Neural crest cell (in vitro differentiated cells): ENCODE results near the gene PCDHB1. TPM values are rescaled to one million over a fixed set of nuclear protein-coding genes. Genes with fewer than 3 reads are reported as not detected.

ENCODE experiments used
- DNase-seq: peaks from one replicate; pipeline ENCODE4 v3.0.0; 2021; ENCODE audit warnings: low read depth, mixed read lengths, low spot score
- H3K27ac Mint-ChIP-seq: one replicate; pipeline ENCODE4 v1.8.0; 2021; ENCODE audit warnings: mild to moderate bottlenecking, mixed read lengths; ENCODE audit not compliant: unreplicated experiment
- H3K27me3 Mint-ChIP-seq: 2 replicates; pipeline ENCODE4 v1.8.0; 2021; ENCODE audit warnings: low read depth, mild to moderate bottlenecking, mixed read lengths
- H3K36me3 Mint-ChIP-seq: 2 replicates; pipeline ENCODE4 v1.8.0; 2021; ENCODE audit warnings: low read depth, mild to moderate bottlenecking, mixed read lengths
- H3K4me1 Mint-ChIP-seq: 2 replicates; pipeline ENCODE4 v1.8.0; 2021; ENCODE audit warnings: mixed read lengths
- H3K4me3 Mint-ChIP-seq: one replicate; pipeline ENCODE4 v1.8.0; 2021; ENCODE audit warnings: mild to moderate bottlenecking, mixed read lengths
- H3K9me3 Mint-ChIP-seq: 2 replicates; pipeline ENCODE4 v1.8.0; 2021; ENCODE audit warnings: mixed read lengths
- total RNA-seq: library from RNA; stranded (reverse); gene quantifications from 2 replicates; pipeline ENCODE4 v1.2.1, GENCODE V29; 2021
- TF ChIP-seq, protein P1 (sequence below): fragments of 200-600 bp; sonication (generic); conservative IDR thresholded peaks from 2 replicates; pipeline ENCODE4 v1.5.0; 2021; ENCODE audit warnings: antibody characterized with exemption, mild to moderate bottlenecking

PCDHB1 gene
- total RNA-seq, 1 donor from 2014 or later: 0.14 TPM

GRCh38 chr5:141003791-141004611 is 47.2 kb upstream of the PCDHB1 start:
- H3K4me3 Mint-ChIP-seq: peak overlapping the region; percentile 58
- H3K36me3 Mint-ChIP-seq: peaks cover 5% of the 10 kb centered on the region
- no peak overlapping the region for H3K27ac Mint-ChIP-seq
- H3K9me3 Mint-ChIP-seq: no peaks in the 10 kb centered on the region
- peaks cover 44% of the 10 kb centered on the region for H3K4me1 Mint-ChIP-seq
- no peaks in the 10 kb centered on the region for H3K27me3 Mint-ChIP-seq
- DNase-seq: no peak
- TF ChIP-seq, protein P1, sequence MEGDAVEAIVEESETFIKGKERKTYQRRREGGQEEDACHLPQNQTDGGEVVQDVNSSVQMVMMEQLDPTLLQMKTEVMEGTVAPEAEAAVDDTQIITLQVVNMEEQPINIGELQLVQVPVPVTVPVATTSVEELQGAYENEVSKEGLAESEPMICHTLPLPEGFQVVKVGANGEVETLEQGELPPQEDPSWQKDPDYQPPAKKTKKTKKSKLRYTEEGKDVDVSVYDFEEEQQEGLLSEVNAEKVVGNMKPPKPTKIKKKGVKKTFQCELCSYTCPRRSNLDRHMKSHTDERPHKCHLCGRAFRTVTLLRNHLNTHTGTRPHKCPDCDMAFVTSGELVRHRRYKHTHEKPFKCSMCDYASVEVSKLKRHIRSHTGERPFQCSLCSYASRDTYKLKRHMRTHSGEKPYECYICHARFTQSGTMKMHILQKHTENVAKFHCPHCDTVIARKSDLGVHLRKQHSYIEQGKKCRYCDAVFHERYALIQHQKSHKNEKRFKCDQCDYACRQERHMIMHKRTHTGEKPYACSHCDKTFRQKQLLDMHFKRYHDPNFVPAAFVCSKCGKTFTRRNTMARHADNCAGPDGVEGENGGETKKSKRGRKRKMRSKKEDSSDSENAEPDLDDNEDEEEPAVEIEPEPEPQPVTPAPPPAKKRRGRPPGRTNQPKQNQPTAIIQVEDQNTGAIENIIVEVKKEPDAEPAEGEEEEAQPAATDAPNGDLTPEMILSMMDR: no peak

DNA sequence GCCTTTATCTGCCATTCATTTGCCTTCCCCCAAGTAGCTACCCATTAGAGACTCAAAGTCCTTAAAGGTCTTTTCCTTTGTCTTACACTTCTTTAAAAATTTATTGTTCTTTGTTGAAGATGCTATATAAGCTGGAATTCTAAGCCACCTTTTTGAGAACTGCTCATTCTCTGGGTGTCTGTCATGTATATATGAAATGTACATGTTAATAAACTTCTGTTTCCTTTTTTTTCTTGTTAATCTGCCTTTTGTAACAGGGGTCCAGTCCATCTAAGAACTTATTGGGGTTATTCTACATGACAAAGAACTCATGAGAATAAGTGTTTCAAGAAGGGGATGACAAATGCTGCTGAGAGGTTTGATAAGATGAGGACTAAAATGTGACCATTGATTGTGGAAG is 43.4 kb upstream of the PCDHB1 start:
- Mint-ChIP-seq H3K4me1 (peaks cover 14% of the 10 kb centered on the region), H3K4me3 (peak overlapping the region; percentile 12), H3K27ac (no peak overlapping the region), H3K36me3 (peaks cover 15% of the 10 kb centered on the region), H3K9me3 (no peaks in the 10 kb centered on the region), H3K27me3 (no peaks in the 10 kb centered on the region)
- TF ChIP-seq, protein P1: no peak
- no peak for DNase-seq

- H3K27ac Mint-ChIP-seq: peak overlapping the region; percentile 86
- H3K27me3 Mint-ChIP-seq: no peaks in the 10 kb centered on the region
- no peak overlapping the region for H3K4me3 Mint-ChIP-seq
- H3K9me3 Mint-ChIP-seq: no peaks in the 10 kb centered on the region
- TF ChIP-seq, protein P1: no peak
- DNase-seq: no peak
- peaks cover 15% of the 10 kb centered on the region for H3K36me3 Mint-ChIP-seq
- H3K4me1 Mint-ChIP-seq: no peaks in the 10 kb centered on the region
Measured at GRCh38 chr5:141010047-141010793, 41.0 kb upstream of the PCDHB1 start.

- Mint-ChIP-seq H3K36me3 (no peaks in the 10 kb centered on the region), H3K4me1 (no peaks in the 10 kb centered on the region), H3K4me3 (no peak overlapping the region), H3K27ac (no peak overlapping the region), H3K9me3 (no peaks in the 10 kb centered on the region), H3K27me3 (no peaks in the 10 kb centered on the region)
- TF ChIP-seq, protein P1: no peak
- no peak for DNase-seq
Measured at GRCh38 chr5:141017943-141018342, 33.2 kb upstream of the PCDHB1 start.

GRCh38 chr5:141022384-141022783 is 28.8 kb upstream of the PCDHB1 start:
- no peaks in the 10 kb centered on the region for H3K27me3 Mint-ChIP-seq
- H3K36me3 Mint-ChIP-seq: no peaks in the 10 kb centered on the region
- TF ChIP-seq, protein P1: no peak
- peaks cover 4% of the 10 kb centered on the region for H3K9me3 Mint-ChIP-seq
- H3K4me3 Mint-ChIP-seq: no peak overlapping the region
- no peak for DNase-seq
- H3K4me1 Mint-ChIP-seq: no peaks in the 10 kb centered on the region
- H3K27ac Mint-ChIP-seq: no peak overlapping the region
